Kidney capillary endothelial cell (primary cell): ENCODE measurements around the gene IMMP2L.

Experiments used
- DNase-seq: peaks from one replicate; pipeline ENCODE4 v3.0.0-alpha.2; 2018; ENCODE audit warnings: low spot score

Gene IMMP2L

GRCh38 chr7:111147708-111148533, 414.4 kb downstream of the IMMP2L start:
- DNase-seq: no peak

GRCh38 chr7:111146136-111146535, 416.2 kb downstream of the IMMP2L start:
- DNase-seq: no peak

GRCh38 chr7:111145472-111145871, 416.8 kb downstream of the IMMP2L start:
- no peak for DNase-seq

GRCh38 chr7:111140091-111140865, 422.0 kb downstream of the IMMP2L start:
- DNase-seq: no peak

- no peak for DNase-seq
Measured at GRCh38 chr7:111138586-111138985, 423.7 kb downstream of the IMMP2L start.

- DNase-seq: peak; percentile 62
Measured at GRCh38 chr7:111138193-111138569, 424.1 kb downstream of the IMMP2L start.

GRCh38 chr7:111137296-111138192, 424.7 kb downstream of the IMMP2L start:
- DNase-seq: peak; percentile 4

- no peak for DNase-seq
Measured at GRCh38 chr7:111132833-111133232, 429.5 kb downstream of the IMMP2L start.

- no peak for DNase-seq
Measured at GRCh38 chr7:111129435-111129834, 432.9 kb downstream of the IMMP2L start.

GRCh38 chr7:111126987-111127386, 435.3 kb downstream of the IMMP2L start:
- no peak for DNase-seq

- no peak for DNase-seq
Measured at GRCh38 chr7:111115966-111116365, 446.3 kb downstream of the IMMP2L start.

GRCh38 chr7:111113263-111114017, 448.9 kb downstream of the IMMP2L start:
- peak; percentile 27 for DNase-seq

- no peak for DNase-seq
Measured at GRCh38 chr7:111112439-111112838, 449.9 kb downstream of the IMMP2L start.

GRCh38 chr7:111108496-111108895, 453.8 kb downstream of the IMMP2L start:
- no peak for DNase-seq

GRCh38 chr7:111108000-111108399, 454.3 kb downstream of the IMMP2L start:
- no peak for DNase-seq

- DNase-seq: no peak
Measured at GRCh38 chr7:111107579-111107978, 454.7 kb downstream of the IMMP2L start.

- DNase-seq: no peak
Measured at GRCh38 chr7:111105269-111105668, 457.0 kb downstream of the IMMP2L start.

- no peak for DNase-seq
Measured at GRCh38 chr7:111104710-111105109, 457.6 kb downstream of the IMMP2L start.

- DNase-seq: no peak
Measured at GRCh38 chr7:111103678-111104274, 458.5 kb downstream of the IMMP2L start.

GRCh38 chr7:111103136-111103535, 459.2 kb downstream of the IMMP2L start:
- no peak for DNase-seq
